ENCODE measurements around the gene TBC1D22A.

GRCh38 chr22:47006433-47006832 is 244.0 kb downstream of the TBC1D22A start:
- TF ChIP-seq POLR2A (IDR thresholded peaks at IDR 0.05) = no peak
- no peak for TF ChIP-seq CTCF (IDR thresholded peaks at IDR 0.05)
